ENCODE results near the gene GPR3.
"Not testable (repeated sequence)": the region's sequence is repeated elsewhere in the genome, so short reads cannot be mapped to it uniquely, and the experiment has no call there.

Gene GPR3

GRCh38 chr1:27428316-27429028, 36.0 kb downstream of the GPR3 start:
- DNase-seq (ENCODE audit: low spot score): peak; percentile 76

GRCh38 chr1:27429029-27429425, 36.6 kb downstream of the GPR3 start:
- DNase-seq (ENCODE audit: low spot score): peak; percentile 45

- DNase-seq (ENCODE audit: low spot score): peak; percentile 69
Observed at GRCh38 chr1:27430903-27431600, 38.6 kb downstream of the GPR3 start.

- DNase-seq (ENCODE audit: low spot score): no peak
Observed at GRCh38 chr1:27431601-27431940, 39.1 kb downstream of the GPR3 start.

- not testable (repeated sequence) for DNase-seq (ENCODE audit: low spot score)
Observed at GRCh38 chr1:27432725-27433124, 40.3 kb downstream of the GPR3 start.

GRCh38 chr1:27433706-27434105, 41.3 kb downstream of the GPR3 start:
- no peak for DNase-seq (ENCODE audit: low spot score)

GRCh38 chr1:27435566-27436203, 43.3 kb downstream of the GPR3 start:
- DNase-seq (ENCODE audit: low spot score): peak; percentile 88

- peak; percentile 75 for DNase-seq (ENCODE audit: low spot score)
Observed at GRCh38 chr1:27436204-27437159, 44.1 kb downstream of the GPR3 start.

GRCh38 chr1:27438621-27439061, 46.2 kb downstream of the GPR3 start:
- DNase-seq (ENCODE audit: low spot score): peak; percentile 73

GRCh38 chr1:27439150-27439549, 46.7 kb downstream of the GPR3 start:
- DNase-seq (ENCODE audit: low spot score): no peak

GRCh38 chr1:27444632-27445031, 52.2 kb downstream of the GPR3 start:
- no peak for DNase-seq (ENCODE audit: low spot score)

All from NAMALWA (cell line).